Activated T-helper 17 cell treated with anti-CD3 and anti-CD28 coated beads, Interleukin-2, amount 50 U/mL, for 72 hours (primary cell): ENCODE measurements around the gene AMIGO3. TPM values are rescaled to one million over a fixed set of nuclear protein-coding genes. Genes with fewer than 3 reads are reported as not detected.

Source experiments
- ATAC-seq: fragments of 150-1000 bp; cut with Tn5 transposase; replicated peaks from 2 replicates; pipeline ENCODE4 v1.10.0; 2021; ENCODE audit warnings: mild to moderate bottlenecking, moderate library complexity
- H3K27ac Mint-ChIP-seq: one replicate; pipeline ENCODE4 v1.8.0; 2022; ENCODE audit warnings: mixed read lengths
- H3K27me3 Mint-ChIP-seq: one replicate; pipeline ENCODE4 v1.8.0; 2022; ENCODE audit warnings: mixed read lengths
- H3K36me3 Mint-ChIP-seq: one replicate; pipeline ENCODE4 v1.8.0; 2022; ENCODE audit warnings: low read depth, mild to moderate bottlenecking, mixed read lengths
- H3K4me1 Mint-ChIP-seq: one replicate; pipeline ENCODE4 v1.8.0; 2022; ENCODE audit warnings: mixed read lengths
- H3K4me3 Mint-ChIP-seq: one replicate; pipeline ENCODE4 v1.8.0; 2022; ENCODE audit warnings: mild to moderate bottlenecking, mixed read lengths
- H3K9me3 Mint-ChIP-seq: one replicate; pipeline ENCODE4 v1.8.0; 2022; ENCODE audit warnings: mixed read lengths
- total RNA-seq, 2 donors: library from RNA; stranded (reverse); gene quantifications; one replicate each; pipeline ENCODE4 v1.2.3, GENCODE V29; 2022

The AMIGO3 gene
- total RNA-seq, 2 donors from 2014 or later, result 0.29 TPM; not detected in 1

GRCh38 chr3:49720855-49721595 lies 1.5 kb upstream of the AMIGO3 start:
- Mint-ChIP-seq H3K4me3 (peak overlapping the region; percentile 17), H3K4me1 (peaks cover 8% of the 10 kb centered on the region), H3K27ac (peak overlapping the region; percentile 30), H3K9me3 (no peaks in the 10 kb centered on the region), H3K36me3 (peaks cover 45% of the 10 kb centered on the region), H3K27me3 (no peaks in the 10 kb centered on the region)
- ATAC-seq, result no peak

GRCh38 chr3:49718858-49719213 lies 648 bp downstream of the AMIGO3 start:
- H3K27ac Mint-ChIP-seq, result no peak overlapping the region
- peak overlapping the region; percentile 81 for H3K4me3 Mint-ChIP-seq
- H3K36me3 Mint-ChIP-seq, result peaks cover 38% of the 10 kb centered on the region
- peaks cover 8% of the 10 kb centered on the region for H3K4me1 Mint-ChIP-seq
- H3K27me3 Mint-ChIP-seq, result no peaks in the 10 kb centered on the region
- no peak for ATAC-seq
- no peaks in the 10 kb centered on the region for H3K9me3 Mint-ChIP-seq

DNA sequence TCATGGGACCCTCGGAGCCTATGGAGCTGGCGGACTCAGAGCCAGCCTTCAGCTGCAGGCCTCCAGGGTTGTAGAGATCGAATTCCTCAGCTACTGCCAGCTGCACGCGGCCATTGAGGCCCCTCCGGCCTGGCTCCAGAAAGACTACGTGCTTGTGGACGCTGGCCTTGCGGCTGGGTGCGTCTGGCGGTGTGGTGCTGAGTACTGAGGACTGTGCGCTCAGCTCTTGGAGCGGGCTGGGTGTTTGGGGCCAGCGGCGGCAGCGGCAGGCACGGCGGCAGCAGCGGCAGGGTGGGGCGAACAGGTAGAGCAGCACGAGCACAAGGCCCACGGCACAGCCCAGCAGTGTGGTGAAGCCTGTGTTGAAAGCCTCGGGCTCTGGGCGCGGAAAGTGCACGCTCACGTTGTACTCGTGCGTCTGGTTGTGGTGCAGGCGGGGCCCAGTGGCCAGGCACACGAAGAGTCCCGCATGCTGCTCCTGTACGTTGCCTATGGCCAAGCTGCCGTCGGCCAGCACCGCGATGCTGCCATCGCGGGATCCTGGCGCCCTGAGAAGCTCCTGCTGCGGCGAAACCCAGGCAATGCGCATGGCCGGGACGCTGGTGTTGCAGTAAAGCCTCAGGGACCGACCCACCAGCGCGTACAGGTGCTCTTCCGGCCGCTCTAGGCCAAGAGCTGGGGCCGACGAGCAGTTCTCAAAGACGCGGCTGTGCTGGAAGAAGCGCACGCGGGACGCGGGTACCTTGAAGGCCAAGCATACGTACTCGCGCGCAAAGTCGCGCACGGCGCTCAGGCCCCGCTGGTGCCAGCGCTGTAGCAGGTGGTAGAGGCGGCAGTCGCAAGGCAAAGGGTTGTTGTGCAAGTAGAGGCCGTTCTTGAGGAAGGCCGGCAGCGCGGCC lies 1.3 kb downstream of the AMIGO3 start:
- Mint-ChIP-seq H3K9me3 (no peaks in the 10 kb centered on the region), H3K4me1 (peaks cover 8% of the 10 kb centered on the region), H3K27ac (no peak overlapping the region), H3K4me3 (peak overlapping the region; percentile 81), H3K27me3 (no peaks in the 10 kb centered on the region), H3K36me3 (peaks cover 35% of the 10 kb centered on the region)
- ATAC-seq, result no peak

DNA sequence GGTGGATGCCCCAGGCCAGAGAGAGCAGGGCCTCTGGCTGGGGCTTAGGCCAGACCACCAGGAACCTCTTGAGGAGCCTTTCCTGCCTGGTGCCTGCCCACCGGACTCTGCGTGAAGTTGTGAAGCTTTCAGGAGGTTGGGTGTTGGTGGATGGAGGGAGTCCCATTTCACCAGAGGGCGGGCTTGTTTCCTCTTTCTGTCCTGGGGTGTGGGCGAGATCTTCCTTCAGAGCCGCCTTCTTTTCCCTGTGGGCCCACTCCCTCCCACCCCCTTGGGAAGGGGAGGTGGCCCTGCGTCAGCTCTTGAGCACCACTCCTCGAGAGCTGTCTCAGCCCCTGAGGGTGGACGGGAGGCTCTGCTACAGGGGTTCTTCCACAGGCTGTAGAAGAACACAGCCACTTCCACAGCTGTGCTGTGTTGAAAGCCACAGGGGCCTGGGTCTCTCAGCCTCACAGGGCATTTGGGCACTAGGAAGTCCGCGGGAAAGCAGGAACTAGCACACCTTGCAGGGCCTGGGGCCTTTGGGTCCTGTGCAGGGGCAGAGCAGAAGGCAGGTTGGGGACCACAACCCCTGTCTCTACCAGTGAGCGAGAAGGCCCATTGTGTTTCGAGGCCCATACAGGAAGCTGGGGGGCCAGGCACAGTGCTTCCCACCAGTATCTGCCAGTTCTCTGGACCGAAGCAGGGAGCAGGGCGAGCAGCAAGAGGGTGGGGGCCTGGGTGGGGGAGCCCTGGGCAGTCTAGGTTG lies 2.1 kb downstream of the AMIGO3 start:
- no peak for ATAC-seq
- H3K27me3 Mint-ChIP-seq, result no peaks in the 10 kb centered on the region

DNA sequence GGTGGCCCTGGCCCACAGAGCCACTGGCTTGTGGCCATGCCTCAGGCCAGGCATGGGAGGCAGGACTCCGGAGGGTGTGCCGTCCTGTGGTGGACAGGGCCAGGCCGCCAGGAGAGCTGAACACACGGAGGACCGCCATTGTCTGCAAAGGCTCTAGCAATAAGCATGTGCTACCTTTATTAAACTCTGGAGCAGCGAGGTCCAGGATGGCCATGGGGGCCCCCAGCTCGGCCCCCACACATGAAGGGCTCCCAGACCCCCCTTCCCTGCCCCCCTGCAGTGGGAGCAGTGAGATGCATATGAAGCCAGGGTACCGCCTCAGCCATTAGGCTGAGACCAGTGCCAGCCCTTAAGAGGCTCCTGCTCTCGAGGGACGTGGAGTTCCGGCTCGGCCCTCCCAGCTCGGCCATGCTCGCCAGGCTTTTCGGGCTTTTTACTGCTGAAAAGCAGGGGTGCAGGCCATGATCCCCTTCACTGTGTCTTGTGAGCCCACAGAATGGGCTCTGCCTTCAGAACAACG lies 2.7 kb downstream of the AMIGO3 start:
- peaks cover 8% of the 10 kb centered on the region for H3K4me1 Mint-ChIP-seq
- peaks cover 22% of the 10 kb centered on the region for H3K36me3 Mint-ChIP-seq
- H3K27ac Mint-ChIP-seq, result no peak overlapping the region
- H3K4me3 Mint-ChIP-seq, result no peak overlapping the region
- no peaks in the 10 kb centered on the region for H3K9me3 Mint-ChIP-seq
- no peaks in the 10 kb centered on the region for H3K27me3 Mint-ChIP-seq
- ATAC-seq, result no peak

More for the DNA sequence above, 2.1 kb downstream of the AMIGO3 start:
- peaks cover 26% of the 10 kb centered on the region for H3K36me3 Mint-ChIP-seq
- peaks cover 8% of the 10 kb centered on the region for H3K4me1 Mint-ChIP-seq
- peak overlapping the region; percentile 10 for H3K4me3 Mint-ChIP-seq
- no peak overlapping the region for H3K27ac Mint-ChIP-seq
- no peaks in the 10 kb centered on the region for H3K9me3 Mint-ChIP-seq

DNA sequence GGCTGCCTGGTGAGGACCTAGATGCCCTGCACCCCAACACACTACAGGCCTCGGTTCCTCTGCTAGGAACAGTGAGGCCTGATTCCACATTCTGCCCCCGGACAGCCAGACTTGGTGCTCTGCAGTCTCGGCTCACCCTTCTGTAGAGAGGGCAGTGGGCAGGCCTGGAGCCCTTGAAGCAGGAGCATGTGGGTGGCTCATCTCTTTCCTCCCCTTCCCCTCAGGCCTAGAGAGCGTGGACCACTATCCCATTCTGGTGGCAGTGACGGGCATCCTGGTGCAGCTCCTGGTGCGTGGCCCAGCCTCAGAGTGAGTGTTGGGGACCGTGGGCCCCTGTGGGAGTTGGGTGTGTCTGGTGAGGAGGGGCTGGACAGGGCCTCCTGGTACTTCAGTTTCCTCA lies 3.3 kb downstream of the AMIGO3 start:
- Mint-ChIP-seq H3K9me3 (no peaks in the 10 kb centered on the region), H3K27me3 (no peaks in the 10 kb centered on the region), H3K27ac (no peak overlapping the region), H3K36me3 (peaks cover 18% of the 10 kb centered on the region), H3K4me1 (peaks cover 8% of the 10 kb centered on the region), H3K4me3 (no peak overlapping the region)
- no peak for ATAC-seq

GRCh38 chr3:49715611-49716121 lies 3.8 kb downstream of the AMIGO3 start:
- ATAC-seq, result no peak
- peaks cover 13% of the 10 kb centered on the region for H3K36me3 Mint-ChIP-seq
- H3K27ac Mint-ChIP-seq, result no peak overlapping the region
- no peaks in the 10 kb centered on the region for H3K9me3 Mint-ChIP-seq
- H3K4me3 Mint-ChIP-seq, result no peak overlapping the region
- no peaks in the 10 kb centered on the region for H3K27me3 Mint-ChIP-seq
- peaks cover 8% of the 10 kb centered on the region for H3K4me1 Mint-ChIP-seq

GRCh38 chr3:49714728-49715550 lies 4.5 kb downstream of the AMIGO3 start:
- no peak overlapping the region for H3K4me3 Mint-ChIP-seq

DNA sequence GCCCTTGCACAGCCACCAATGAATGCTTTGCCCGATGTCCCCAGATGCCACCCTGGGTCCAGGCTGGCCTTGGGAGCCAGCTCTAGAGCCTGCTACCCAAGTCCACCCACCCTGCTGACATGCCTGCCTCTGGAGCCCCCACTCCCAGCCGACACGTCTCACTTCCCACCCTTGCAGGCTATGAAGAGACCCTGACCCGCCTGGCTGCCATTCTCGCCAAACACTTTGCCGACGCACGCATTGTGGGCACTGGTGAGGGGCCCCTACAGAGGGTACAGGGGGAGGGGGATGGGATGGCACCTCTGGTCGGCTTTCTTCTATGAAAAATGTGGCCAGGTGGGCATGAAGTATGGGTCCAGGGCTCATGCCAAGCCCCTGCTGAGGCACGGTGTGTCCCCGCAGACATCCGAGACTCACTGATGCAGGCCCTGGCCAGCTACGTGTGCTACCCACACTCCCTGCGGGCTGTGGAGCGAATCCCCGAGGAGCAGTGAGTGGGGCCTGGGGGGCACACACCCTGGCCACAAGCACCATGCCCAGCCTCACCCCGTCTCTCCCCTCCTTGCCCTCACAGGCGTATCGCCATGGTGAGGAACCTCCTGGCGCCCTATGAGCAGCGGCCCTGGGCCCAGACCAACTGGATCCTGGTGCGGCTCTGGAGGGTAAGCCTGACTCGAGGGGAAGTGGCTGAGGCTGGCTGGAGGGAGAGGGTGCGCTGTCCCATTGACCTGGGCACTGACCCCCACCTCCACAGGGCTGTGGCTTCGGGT lies 6.0 kb downstream of the AMIGO3 start:
- H3K4me1 Mint-ChIP-seq, result peaks cover 1% of the 10 kb centered on the region
- H3K4me3 Mint-ChIP-seq, result no peak overlapping the region
- no peaks in the 10 kb centered on the region for H3K9me3 Mint-ChIP-seq
- H3K27me3 Mint-ChIP-seq, result no peaks in the 10 kb centered on the region
- ATAC-seq, result no peak
- H3K36me3 Mint-ChIP-seq, result peaks cover 7% of the 10 kb centered on the region
- H3K27ac Mint-ChIP-seq, result no peak overlapping the region

More at GRCh38 chr3:49714728-49715550, 4.5 kb downstream of the AMIGO3 start:
- peaks cover 8% of the 10 kb centered on the region for H3K4me1 Mint-ChIP-seq
- no peaks in the 10 kb centered on the region for H3K9me3 Mint-ChIP-seq
- peak overlapping the region; percentile 63 for H3K27ac Mint-ChIP-seq
- H3K27me3 Mint-ChIP-seq, result no peaks in the 10 kb centered on the region
- H3K36me3 Mint-ChIP-seq, result peaks cover 11% of the 10 kb centered on the region
- ATAC-seq, result no peak

GRCh38 chr3:49712631-49713317 lies 6.7 kb downstream of the AMIGO3 start:
- H3K4me1 Mint-ChIP-seq, result no peaks in the 10 kb centered on the region
- no peaks in the 10 kb centered on the region for H3K27me3 Mint-ChIP-seq
- H3K4me3 Mint-ChIP-seq, result no peak overlapping the region
- H3K36me3 Mint-ChIP-seq, result peaks cover 5% of the 10 kb centered on the region
- no peaks in the 10 kb centered on the region for H3K9me3 Mint-ChIP-seq
- ATAC-seq, result no peak
- no peak overlapping the region for H3K27ac Mint-ChIP-seq

DNA sequence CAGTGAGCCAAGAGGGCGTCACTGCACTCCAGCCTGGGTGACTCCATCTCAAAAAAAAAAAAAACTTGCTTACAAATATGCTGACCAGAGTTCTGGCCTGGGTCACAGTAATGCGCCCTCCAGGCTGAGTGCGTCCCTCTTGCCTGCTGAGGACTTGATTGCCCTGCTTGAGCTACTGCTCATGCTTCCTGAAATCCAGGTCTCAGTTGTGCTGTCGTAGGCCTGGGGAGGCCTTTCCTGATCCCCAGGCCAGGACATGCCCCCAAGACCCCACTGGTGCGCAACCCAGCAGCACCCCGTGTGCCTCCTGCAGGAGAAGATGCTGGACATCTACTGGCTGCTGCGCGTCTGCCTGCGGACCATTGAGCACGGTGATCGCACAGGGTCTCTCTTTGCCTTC lies 7.3 kb downstream of the AMIGO3 start:
- Mint-ChIP-seq H3K27ac (no peak overlapping the region), H3K4me1 (no peaks in the 10 kb centered on the region), H3K36me3 (peaks cover 7% of the 10 kb centered on the region), H3K9me3 (no peaks in the 10 kb centered on the region), H3K27me3 (no peaks in the 10 kb centered on the region), H3K4me3 (no peak overlapping the region)
- ATAC-seq, result no peak

- no peak for ATAC-seq
- Mint-ChIP-seq H3K27ac (no peak overlapping the region), H3K4me3 (no peak overlapping the region)
Observed at GRCh38 chr3:49711489-49711888, 8.0 kb downstream of the AMIGO3 start.

More at GRCh38 chr3:49711489-49711888, 8.0 kb downstream of the AMIGO3 start:
- H3K36me3 Mint-ChIP-seq, result peaks cover 12% of the 10 kb centered on the region
- H3K4me1 Mint-ChIP-seq, result no peaks in the 10 kb centered on the region
- H3K9me3 Mint-ChIP-seq, result no peaks in the 10 kb centered on the region
- no peaks in the 10 kb centered on the region for H3K27me3 Mint-ChIP-seq
